GM19397 (cell line): ENCODE data around the gene FRAS1.
"Not testable (repeated sequence)": the region's sequence is repeated elsewhere in the genome, so short reads cannot be mapped to it uniquely, and the experiment has no call there.

Source experiments
- ATAC-seq: cut with Tn5 transposase; IDR thresholded peaks from one replicate; pipeline ENCODE4 v1.9.1; 2021; ENCODE audit warnings: mild to moderate bottlenecking, moderate library complexity; ENCODE audit not compliant: unreplicated experiment

FRAS1 gene, protein sequence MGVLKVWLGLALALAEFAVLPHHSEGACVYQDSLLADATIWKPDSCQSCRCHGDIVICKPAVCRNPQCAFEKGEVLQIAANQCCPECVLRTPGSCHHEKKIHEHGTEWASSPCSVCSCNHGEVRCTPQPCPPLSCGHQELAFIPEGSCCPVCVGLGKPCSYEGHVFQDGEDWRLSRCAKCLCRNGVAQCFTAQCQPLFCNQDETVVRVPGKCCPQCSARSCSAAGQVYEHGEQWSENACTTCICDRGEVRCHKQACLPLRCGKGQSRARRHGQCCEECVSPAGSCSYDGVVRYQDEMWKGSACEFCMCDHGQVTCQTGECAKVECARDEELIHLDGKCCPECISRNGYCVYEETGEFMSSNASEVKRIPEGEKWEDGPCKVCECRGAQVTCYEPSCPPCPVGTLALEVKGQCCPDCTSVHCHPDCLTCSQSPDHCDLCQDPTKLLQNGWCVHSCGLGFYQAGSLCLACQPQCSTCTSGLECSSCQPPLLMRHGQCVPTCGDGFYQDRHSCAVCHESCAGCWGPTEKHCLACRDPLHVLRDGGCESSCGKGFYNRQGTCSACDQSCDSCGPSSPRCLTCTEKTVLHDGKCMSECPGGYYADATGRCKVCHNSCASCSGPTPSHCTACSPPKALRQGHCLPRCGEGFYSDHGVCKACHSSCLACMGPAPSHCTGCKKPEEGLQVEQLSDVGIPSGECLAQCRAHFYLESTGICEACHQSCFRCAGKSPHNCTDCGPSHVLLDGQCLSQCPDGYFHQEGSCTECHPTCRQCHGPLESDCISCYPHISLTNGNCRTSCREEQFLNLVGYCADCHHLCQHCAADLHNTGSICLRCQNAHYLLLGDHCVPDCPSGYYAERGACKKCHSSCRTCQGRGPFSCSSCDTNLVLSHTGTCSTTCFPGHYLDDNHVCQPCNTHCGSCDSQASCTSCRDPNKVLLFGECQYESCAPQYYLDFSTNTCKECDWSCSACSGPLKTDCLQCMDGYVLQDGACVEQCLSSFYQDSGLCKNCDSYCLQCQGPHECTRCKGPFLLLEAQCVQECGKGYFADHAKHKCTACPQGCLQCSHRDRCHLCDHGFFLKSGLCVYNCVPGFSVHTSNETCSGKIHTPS (N-terminal part only)

GRCh38 chr4:78057135-78057599 lies at the start of gene FRAS1:
Gene FRAS1, plus strand, starts transcription at chr4:78057323. Its CDS starts 687 bp downstream, at chr4:78058010.
- ATAC-seq: peak; percentile 34

DNA sequence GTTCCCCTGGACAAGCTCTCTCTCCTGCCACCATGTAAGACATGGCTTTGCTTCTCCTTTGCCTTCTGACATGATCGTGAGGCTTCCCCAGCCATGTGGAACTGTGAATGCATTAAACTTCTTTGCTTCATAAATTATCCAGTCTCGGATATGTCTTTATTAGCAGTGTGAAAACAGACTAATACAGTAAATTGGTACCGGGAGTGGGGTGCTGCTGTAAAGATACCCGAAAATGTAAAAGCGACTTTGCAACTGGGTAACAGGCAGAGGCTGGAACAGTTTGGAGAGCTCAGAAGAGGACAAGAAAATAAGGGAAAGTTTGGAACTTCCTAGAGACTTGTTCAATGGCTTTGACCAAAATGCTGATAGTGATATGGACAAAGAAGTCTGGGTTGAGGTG lies 46.1 kb upstream of the FRAS1 start:
- not testable (repeated sequence) for ATAC-seq

GRCh38 chr4:78014889-78015886 lies 41.9 kb upstream of the FRAS1 start:
- ATAC-seq: no peak

GRCh38 chr4:78018271-78019049 lies 38.7 kb upstream of the FRAS1 start:
- ATAC-seq: no peak

- ATAC-seq: no peak
Observed at GRCh38 chr4:78019414-78019813, 37.7 kb upstream of the FRAS1 start.

- ATAC-seq: no peak
Observed at GRCh38 chr4:78020677-78021076, 36.4 kb upstream of the FRAS1 start.

- no peak for ATAC-seq
Observed at GRCh38 chr4:78022517-78022916, 34.6 kb upstream of the FRAS1 start.

- no peak for ATAC-seq
Observed at GRCh38 chr4:78024085-78024484, 33.0 kb upstream of the FRAS1 start.

- no peak for ATAC-seq
Observed at GRCh38 chr4:78024576-78025091, 32.5 kb upstream of the FRAS1 start.

GRCh38 chr4:78031417-78031950 lies 25.6 kb upstream of the FRAS1 start:
- ATAC-seq: no peak

DNA sequence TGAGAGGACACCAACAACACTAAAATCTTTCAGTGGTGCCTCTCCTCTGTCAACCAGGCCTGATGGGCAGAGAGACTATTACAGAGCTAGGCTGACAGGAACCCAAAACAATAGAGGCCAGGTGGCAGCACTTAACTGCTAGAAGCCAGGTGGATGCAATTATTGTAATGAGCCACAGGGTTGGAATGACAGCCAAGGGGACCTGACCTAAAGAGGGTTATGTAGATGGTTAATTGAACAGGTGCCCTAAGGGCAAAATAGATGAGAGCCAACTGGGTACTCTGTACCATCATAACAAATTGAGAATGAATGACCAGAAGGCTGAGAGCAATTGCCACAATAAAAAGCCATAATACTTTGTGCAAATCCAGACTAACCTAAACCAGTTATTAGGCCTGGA lies 24.7 kb upstream of the FRAS1 start:
- no peak for ATAC-seq

DNA sequence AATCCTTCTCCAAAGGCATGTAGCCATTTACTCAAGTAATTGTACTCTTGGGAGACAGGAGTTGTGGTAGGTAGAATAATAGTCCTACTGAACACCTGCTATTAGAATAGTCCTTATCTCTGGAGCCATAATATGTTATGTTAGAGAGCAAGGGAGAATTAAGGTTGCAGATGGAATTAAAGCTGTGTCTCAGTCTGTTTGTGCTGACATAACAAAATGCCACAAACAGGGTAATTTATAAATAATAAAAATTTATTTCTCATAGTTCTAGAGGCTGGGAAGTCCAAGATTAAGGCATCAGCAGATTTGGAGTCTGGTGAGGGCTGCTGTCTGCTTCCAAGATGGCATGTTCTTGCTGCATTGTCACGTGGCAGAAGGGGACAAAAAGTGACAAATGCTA lies 24.2 kb upstream of the FRAS1 start:
- no peak for ATAC-seq

DNA sequence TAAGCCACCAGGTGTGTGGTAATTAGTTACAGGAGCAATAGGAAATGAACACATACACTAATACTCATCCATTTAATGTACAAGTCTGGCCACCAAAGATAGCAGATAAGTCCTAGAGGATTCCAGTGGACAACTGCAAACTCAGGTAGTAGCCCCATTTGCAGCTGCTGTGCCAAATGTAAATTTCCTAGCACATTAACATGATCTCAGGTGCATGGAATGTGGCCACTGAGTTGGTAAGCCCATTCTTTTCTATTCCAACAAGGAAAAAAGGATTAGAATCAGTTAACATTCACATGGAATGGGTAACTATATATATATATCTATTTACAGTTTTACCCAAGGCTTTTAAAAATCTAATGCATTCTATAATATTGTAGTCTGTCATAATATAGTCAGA lies 23.3 kb upstream of the FRAS1 start:
- ATAC-seq: no peak

- no peak for ATAC-seq
Observed at GRCh38 chr4:78038704-78039103, 18.4 kb upstream of the FRAS1 start.

DNA sequence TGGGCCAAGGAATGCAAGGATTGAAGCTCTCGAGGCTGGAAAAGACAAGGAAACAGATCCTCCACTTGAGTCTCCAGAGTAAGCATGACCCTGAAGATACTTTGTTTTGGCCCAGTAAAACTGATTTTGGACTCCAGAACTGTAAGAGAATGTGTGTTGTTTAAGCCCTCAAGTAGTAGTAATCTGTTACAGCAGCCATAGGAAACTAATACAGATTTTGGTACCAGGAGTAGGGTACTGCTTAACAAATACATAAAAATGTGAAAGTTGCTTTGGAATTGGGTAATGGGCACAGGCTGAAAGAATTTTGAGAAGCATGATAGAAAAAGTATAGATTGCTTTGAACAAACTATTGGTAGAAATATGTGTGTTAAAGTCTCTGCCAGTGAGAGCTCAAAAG lies 17.4 kb upstream of the FRAS1 start:
- ATAC-seq: no peak

GRCh38 chr4:78040431-78040830 lies 16.7 kb upstream of the FRAS1 start:
- no peak for ATAC-seq

GRCh38 chr4:78047366-78047765 lies 9.8 kb upstream of the FRAS1 start:
- ATAC-seq: no peak

- ATAC-seq: peak; percentile 68
Observed at GRCh38 chr4:78056265-78057129, 626 bp upstream of the FRAS1 start.
